Measurements from ENCODE around the gene TUBA4B.

Gene TUBA4B

GRCh38 chr2:219252900-219253752, at the start of gene TUBA4B:
TUBA4B (plus strand) TSS chr2:219253243; CDS start chr2:219253408, 165 bp downstream.
- no peak for DNase-seq (ENCODE audit: low read depth in 2 of 2)

GRCh38 chr2:219204425-219205164, 48.4 kb upstream of the TUBA4B start:
- no peak for DNase-seq (ENCODE audit: low read depth in 2 of 2)

GRCh38 chr2:219205165-219205538, 47.9 kb upstream of the TUBA4B start:
- DNase-seq (ENCODE audit: low read depth in 2 of 2) = no peak

GRCh38 chr2:219205981-219206327, 47.1 kb upstream of the TUBA4B start:
- no peak for DNase-seq (ENCODE audit: low read depth in 2 of 2)

GRCh38 chr2:219206328-219207133, 46.5 kb upstream of the TUBA4B start, which contains the start of gene ZFAND2B:
ZFAND2B (plus strand) TSS chr2:219206782; CDS start chr2:219206988, 206 bp downstream.
- DNase-seq (ENCODE audit: low read depth in 2 of 2) = peak; percentile 88 to 93

- DNase-seq (ENCODE audit: low read depth in 2 of 2) = no peak
Measured at GRCh38 chr2:219207134-219207883, 45.7 kb upstream of the TUBA4B start.

- DNase-seq (ENCODE audit: low read depth in 2 of 2) = no peak
Measured at GRCh38 chr2:219207884-219208740, 44.9 kb upstream of the TUBA4B start.

- no peak for DNase-seq (ENCODE audit: low read depth in 2 of 2)
Measured at GRCh38 chr2:219209236-219210195, 43.5 kb upstream of the TUBA4B start.

GRCh38 chr2:219210196-219210885, 42.7 kb upstream of the TUBA4B start:
- DNase-seq (ENCODE audit: low read depth in 2 of 2) = no peak

- DNase-seq (ENCODE audit: low read depth in 2 of 2) = no peak
Measured at GRCh38 chr2:219210886-219211362, 42.1 kb upstream of the TUBA4B start.

GRCh38 chr2:219213026-219213415, 40.0 kb upstream of the TUBA4B start:
- no peak for DNase-seq (ENCODE audit: low read depth in 2 of 2)

GRCh38 chr2:219213486-219214071, 39.5 kb upstream of the TUBA4B start:
- DNase-seq (ENCODE audit: low read depth in 2 of 2) = no peak

GRCh38 chr2:219214141-219214540, 38.9 kb upstream of the TUBA4B start:
- DNase-seq (ENCODE audit: low read depth in 2 of 2) = no peak

- DNase-seq (ENCODE audit: low read depth in 2 of 2) = no peak
Measured at GRCh38 chr2:219214786-219215185, 38.3 kb upstream of the TUBA4B start.

GRCh38 chr2:219215871-219216534, 37.0 kb upstream of the TUBA4B start:
- DNase-seq (ENCODE audit: low read depth in 2 of 2) = no peak

- DNase-seq (ENCODE audit: low read depth in 2 of 2) = no peak
Measured at GRCh38 chr2:219216535-219216915, 36.5 kb upstream of the TUBA4B start.

GRCh38 chr2:219218217-219218731, 34.8 kb upstream of the TUBA4B start:
- no peak for DNase-seq (ENCODE audit: low read depth in 2 of 2)
